Measurements from ENCODE around the gene FMO1.

DNA sequence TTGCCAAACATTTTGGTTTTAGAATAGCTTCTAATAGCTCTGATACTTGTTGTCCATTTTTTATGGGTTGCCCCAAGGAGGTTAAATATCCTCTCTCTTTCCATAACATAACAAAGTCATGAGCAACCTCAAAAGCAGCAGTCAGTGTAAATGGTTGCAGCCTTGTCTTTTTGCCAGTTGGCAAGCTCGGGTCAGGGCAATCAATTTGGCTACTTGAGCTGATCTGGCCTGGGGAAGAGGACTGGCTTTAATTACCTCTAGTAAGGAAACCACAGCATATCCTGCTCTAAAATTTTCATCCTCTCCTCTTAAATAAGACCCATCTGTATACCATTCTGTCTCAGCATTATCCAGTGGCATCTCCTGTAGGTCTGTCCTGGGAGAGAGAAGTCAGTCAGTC lies 44.5 kb downstream of the FMO1 start:
- TF ChIP-seq, protein P1, sequence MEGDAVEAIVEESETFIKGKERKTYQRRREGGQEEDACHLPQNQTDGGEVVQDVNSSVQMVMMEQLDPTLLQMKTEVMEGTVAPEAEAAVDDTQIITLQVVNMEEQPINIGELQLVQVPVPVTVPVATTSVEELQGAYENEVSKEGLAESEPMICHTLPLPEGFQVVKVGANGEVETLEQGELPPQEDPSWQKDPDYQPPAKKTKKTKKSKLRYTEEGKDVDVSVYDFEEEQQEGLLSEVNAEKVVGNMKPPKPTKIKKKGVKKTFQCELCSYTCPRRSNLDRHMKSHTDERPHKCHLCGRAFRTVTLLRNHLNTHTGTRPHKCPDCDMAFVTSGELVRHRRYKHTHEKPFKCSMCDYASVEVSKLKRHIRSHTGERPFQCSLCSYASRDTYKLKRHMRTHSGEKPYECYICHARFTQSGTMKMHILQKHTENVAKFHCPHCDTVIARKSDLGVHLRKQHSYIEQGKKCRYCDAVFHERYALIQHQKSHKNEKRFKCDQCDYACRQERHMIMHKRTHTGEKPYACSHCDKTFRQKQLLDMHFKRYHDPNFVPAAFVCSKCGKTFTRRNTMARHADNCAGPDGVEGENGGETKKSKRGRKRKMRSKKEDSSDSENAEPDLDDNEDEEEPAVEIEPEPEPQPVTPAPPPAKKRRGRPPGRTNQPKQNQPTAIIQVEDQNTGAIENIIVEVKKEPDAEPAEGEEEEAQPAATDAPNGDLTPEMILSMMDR (conservative IDR thresholded peaks at IDR 0.05 in 1 of 2, IDR thresholded peaks at IDR 0.05 in 1 of 2; ENCODE audit: extremely low read depth in 1 of 2, insufficient read depth in 1 of 2, low read depth in 1 of 2, low read length in 2 of 2): no peak
- no peak for TF ChIP-seq EZH2 (IDR thresholded peaks at IDR 0.05; ENCODE audit: borderline replicate concordance, low read length)

Data from mammary epithelial cell (primary cell).